Measurements from ENCODE around the gene FUBP3.

FUBP3 gene

DNA sequence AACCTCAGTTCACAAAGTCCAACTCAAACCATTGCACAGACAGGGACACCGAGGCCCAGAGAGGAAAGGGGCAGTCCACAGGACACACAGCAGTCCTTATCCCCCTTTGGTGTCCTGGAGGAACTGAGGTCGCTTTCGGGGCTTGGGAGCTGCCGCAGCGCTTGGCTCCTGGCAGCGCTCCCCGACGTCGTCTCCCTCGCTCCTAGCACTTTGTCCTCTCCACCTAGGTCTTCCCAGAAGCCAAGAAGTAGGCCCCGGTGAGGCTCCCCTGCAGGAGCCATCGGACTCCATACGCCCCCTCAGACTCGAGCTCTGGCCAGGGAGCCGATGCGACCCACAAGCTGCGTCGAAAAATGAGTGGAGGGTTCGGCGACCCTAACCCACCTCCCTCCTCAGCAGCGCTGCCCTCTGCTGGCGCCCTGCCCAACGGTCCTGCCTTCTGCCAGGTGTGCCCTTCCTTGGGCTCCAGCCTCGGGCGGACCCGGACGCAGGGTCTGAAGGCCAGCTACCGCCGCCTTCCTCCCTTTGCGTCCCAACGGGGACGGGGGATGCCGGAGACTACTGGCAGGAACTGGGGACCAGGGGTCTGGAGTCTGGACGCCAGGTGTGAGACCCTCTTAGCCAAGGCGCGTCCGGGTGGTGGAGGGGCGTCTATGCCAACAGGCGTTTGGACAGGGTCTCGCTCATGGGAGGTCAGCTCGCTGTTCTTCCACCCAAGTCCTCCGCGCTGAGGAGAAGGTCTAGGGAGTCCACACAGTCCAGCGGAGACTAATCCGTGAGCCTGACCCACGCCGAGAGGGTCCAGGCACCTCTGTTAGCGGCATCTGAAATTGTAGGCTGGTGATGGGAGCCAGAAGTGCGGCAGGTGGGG lies 83.0 kb downstream of the FUBP3 start:
- no peak for DNase-seq (ENCODE audit: low read depth in 2 of 2)

DNA sequence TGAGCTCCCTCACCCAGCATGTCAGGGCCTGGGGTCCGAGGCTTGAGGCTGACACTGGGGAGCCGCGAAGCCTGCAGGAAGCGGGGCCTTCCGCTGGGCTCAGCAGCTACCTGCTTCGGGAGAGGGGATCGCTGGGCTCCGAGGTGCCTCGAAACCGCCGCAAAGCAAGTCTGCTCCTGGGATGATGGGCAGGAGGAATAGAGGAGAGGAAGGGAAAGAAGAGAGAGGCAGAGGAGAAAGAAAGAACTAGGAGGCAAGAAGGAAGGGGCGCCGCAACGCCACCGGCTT lies 83.5 kb downstream of the FUBP3 start:
- DNase-seq (ENCODE audit: low read depth in 2 of 2) = no peak

DNA sequence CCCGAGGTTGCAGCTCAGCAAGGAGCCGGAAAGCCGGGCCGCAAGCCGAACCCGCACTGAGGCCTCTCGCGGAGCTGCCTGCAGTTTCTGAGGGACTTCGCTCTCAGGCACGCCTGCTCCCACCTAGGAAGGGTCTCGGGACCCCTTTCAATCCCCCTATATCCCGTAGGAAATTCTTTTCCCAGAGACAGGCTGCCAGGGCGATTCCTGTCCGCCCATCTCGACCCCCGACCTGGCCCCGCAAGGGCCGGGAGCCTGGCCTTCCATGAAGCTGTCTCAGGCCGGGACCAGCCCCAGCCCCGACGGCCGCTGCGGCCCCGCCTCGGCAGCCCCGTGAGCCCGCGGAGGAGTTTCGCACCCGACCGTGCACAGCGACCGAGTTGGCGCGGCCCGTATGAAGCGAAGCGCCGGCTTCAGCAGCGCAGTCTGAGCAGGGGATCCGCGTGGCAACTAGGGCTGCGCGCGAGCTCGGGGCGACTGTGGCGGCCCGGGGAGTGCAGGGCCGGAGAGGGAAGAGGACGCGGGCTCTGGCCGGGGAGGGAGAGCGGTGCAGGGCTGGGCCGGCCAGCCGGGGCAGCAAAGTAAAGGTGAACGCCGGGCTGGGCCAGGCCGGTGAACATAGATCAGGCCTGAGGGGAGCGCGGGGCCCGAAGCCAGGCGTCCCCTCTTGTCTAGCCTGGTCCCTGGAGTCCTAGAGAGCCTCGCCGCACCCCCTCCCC lies 84.0 kb downstream of the FUBP3 start:
- DNase-seq (ENCODE audit: low read depth in 2 of 2) = no peak

DNA sequence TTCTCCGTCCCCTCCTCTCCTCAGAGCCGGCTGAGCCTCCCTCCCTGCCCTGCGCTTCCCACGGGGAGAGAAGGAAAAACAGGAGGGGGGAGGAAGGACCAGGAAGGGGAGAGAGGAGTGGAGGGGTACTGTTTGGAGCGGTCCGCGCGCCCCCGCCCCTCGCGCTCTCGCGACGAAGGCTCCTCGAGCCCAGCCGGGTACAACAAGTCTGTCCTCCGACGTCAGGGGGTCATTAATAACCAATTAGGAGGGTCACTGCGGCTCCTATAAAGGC lies 84.5 kb downstream of the FUBP3 start:
- no peak for DNase-seq (ENCODE audit: low read depth in 2 of 2)

DNA sequence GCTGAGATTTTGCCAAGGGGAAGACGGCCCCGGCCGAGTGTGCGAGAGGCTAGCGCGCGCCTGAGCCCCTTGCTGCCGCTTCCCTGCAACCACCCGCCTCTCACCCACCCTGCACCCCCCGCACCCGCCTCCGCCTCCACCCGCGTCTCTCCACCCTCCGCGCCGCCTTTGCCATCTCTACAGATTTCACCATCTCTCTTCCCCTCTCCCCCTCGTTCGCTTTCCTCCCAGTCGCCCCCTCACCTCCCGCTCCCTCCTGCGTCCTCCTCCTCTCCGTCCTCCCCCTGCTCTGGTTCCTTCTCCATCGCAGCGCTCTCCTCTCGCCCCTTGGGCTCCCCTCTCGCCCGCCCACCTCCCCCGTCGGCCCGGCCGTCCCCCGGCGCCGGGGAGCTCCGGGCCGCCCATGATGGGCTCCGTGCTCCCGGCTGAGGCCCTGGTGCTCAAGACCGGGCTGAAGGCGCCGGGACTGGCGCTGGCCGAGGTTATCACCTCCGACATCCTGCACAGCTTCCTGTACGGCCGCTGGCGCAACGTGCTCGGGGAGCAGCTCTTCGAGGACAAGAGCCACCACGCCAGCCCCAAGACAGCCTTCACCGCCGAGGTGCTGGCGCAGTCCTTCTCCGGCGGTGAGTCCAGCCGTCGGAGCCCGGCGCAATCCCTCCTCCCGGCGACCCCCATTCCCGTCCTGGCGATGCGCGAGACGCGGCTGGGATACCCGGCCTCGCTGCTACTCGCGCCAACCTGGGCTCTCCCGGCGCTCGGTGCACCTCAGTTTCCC lies 85.1 kb downstream of the FUBP3 start, which contains the start of gene PRDM12:
Gene PRDM12 (plus strand): TSS at position 344 of the 778 bp plus-strand sequence. CDS start 60 bp downstream, at position 404.
- no peak for DNase-seq (ENCODE audit: low read depth in 2 of 2)

DNA sequence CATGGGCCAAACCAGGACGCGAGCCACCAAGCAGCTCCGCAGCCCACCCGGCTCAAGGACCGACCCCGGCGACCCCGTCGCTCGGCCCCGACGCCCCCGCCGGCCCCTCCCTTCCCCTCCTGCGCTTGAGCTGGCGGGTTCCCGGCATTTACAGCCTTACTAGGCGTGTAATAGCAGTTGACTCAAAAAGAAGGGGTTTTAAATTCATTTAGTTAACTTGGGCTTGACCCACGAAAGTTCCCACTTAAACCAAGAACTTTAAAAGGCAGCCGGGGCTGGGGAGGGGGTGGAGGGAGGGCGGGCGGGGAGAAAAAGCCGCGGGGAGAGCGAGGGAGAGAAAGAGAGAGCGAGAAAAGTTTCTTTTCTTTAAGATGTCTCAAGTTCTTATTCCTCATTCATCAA lies 85.7 kb downstream of the FUBP3 start:
- no peak for DNase-seq (ENCODE audit: low read depth in 2 of 2)

DNA sequence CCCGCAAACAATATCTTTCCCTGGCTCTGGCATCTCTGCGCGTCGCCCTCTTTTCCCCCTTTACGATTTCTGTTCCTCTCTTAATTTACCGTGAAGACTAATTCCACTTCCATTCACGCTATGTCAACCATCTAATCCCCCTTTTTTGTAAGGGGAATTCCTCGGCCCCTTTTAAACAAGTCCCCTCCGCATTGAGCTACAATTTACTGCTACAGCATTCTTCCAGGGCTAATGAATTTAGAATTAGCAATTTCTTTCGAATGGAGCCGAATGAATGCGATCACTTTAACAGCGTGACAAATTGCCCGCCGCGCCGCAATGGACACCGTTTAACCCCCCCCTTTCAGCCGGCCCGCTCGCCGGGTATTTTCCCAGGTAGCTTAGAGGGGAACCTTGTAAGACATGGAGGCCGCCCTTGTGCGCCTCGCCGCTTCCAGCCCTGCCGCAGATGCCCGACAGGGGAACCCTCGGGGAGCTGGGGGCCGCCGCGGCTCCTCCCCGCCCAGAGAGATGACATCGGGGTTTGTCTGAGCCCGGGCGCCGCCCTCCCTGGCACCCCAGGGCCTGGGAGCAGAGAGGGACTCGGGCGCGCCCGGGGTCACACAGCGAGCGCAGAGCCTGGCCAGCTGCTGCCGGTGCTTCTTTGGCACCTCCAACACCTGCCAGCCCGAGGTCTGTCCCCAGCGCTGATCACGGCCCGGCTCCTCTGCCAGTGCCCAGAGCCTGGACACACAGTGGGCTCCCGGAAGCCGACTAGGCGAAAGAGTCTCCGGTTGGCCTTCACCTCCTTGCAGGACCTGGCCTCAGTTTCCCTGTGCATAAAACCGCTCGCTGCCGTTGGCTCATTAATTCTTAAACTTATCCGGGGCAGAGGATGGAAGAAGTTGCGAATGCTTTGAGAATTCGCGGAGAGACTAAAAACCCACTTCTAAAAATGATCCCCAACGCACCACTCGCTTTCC lies 86.3 kb downstream of the FUBP3 start:
- no peak for DNase-seq (ENCODE audit: low read depth in 2 of 2)

DNA sequence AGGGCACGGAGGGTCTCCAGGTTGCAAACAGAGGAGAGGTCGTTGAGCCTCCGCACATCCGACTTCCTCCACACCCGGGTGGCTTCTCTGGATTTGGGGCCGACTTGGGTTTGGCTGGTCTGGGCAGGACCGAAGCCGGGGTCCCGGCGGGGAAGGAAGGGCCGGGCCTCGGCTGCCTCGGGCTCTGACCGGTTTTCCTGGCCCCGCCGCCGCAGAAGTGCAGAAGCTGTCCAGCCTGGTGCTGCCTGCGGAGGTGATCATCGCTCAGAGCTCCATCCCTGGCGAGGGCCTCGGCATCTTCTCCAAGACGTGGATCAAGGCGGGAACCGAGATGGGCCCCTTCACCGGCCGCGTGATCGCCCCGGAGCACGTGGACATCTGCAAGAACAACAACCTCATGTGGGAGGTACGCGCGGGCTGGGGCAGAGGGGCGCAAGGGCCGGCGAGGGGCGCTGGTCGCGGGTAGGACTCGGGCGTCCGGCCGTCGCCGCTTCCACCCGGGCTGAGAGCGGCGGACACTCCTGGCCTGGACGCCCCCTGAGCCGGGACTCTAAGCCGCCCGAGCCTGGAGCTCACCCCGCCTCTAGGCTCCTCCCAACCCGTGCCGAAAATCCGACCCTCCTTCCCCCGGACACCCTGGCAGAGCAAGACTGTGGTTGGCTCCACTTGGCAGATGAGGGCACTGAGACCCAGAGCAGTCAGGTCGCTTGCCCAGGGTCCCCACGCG lies 87.2 kb downstream of the FUBP3 start:
- DNase-seq (ENCODE audit: low read depth in 2 of 2) = no peak

DNA sequence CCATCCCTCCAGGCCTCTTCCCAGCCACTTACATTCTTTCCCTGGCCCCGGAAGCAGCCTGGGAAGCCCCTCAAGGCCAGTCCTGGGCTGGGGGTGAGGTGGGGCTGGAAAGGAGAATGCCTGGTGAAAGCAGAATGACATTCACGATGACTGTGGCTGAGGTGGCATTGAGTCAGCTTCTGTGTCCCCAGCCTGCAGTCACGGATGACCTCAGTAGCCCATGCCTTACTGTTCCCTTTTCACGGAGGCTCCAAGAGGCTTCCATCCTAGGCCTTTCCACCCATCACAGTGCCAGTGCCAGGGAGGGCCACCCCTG lies 87.7 kb downstream of the FUBP3 start:
- DNase-seq (ENCODE audit: low read depth in 2 of 2) = no peak

DNA sequence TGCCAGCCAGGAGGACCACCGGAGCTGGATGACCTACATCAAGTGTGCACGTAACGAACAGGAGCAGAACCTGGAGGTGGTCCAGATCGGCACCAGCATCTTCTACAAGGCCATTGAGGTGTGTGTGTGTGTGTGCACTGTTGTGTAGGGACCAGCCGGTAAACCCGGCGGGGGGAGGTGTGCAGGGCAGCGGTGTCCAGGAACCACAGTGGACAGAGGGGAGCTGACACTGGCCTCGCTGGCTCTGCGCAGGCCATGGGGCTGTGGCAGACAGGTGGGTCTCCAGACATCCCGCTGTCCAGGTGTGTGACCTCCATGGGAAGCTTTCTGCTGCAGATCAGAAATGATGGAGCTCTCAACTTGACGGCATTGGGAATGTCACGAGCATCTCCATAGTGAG lies 88.8 kb downstream of the FUBP3 start:
- DNase-seq (ENCODE audit: low read depth in 2 of 2) = no peak

DNA sequence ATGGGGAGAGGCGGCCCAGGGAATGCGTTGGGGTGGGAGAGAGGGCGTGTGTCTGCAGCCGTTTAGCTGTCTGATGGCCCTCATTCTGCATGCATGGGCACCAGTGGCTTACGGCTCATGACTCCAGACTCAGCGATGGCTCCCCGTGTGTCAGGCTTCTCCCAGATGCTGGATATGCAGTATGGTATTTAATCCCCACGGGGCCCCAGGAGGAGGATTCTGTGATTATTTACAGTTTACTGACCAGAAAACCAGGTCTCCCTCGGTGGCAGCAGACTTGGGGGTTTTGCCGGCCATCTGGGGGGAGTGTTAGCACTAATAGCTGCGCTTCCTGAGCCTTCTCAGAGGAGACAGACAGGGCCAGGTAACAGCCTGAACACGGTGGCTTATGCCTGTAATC lies 89.3 kb downstream of the FUBP3 start:
- no peak for DNase-seq (ENCODE audit: low read depth in 2 of 2)

DNA sequence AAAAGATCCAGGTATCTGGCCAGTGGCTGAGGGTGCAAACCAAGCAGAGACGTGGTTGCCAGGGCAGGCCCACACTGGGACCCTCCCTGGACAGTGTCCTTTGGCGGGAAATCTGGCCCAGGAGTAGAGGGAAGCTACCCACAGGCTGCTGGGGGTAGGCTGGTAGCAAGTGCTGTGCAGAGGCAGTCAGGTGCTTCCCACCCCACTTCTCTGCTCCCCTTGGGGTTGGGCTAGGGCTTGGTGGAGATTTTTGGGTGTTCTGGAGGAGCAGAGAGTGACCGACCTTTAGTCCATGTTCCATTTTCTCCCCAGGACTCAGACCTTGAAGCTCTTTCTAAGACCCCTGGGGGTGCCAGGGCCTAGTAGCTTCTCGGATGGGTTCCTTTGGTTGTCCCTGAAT lies 90.6 kb downstream of the FUBP3 start:
- no peak for DNase-seq (ENCODE audit: low read depth in 2 of 2)

DNA sequence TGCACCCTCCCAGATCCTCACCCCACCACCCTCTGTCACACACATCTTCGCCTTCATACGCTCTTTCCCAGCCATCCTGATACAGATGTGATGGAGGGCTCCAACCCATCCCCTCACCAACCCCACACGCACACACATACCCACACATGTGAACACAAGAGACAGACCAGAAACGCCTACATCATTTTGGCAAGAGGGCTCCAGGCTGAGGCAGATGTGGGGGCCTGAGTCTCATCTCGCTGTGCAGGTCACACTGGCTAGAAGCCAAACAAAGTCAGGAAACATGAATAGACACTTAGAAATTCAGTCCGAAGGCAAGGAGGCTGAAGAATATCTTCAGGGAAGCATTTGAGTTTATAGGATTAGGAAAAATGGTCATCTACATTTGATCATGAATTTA lies 91.3 kb downstream of the FUBP3 start:
- no peak for DNase-seq (ENCODE audit: low read depth in 2 of 2)

DNA sequence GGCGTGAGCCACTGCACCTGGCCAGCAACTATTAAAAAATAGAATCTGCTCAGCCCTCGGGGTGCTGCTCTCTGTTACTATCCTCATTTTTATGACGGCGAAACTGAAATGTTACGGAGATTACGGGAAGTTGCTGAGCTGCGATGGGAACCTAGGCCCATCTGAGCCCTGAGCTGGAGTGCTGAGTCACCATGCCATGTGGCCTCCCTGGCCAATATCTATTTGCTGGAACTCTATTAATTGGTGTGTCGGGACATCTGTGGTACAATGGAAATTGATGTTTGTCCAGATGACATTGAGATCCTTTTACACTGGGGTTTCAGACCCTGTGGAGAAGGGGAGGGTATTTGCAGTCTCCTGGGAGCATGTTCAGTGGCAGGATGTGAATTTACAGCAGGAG lies 93.1 kb downstream of the FUBP3 start:
- no peak for DNase-seq (ENCODE audit: low read depth in 2 of 2)

DNA sequence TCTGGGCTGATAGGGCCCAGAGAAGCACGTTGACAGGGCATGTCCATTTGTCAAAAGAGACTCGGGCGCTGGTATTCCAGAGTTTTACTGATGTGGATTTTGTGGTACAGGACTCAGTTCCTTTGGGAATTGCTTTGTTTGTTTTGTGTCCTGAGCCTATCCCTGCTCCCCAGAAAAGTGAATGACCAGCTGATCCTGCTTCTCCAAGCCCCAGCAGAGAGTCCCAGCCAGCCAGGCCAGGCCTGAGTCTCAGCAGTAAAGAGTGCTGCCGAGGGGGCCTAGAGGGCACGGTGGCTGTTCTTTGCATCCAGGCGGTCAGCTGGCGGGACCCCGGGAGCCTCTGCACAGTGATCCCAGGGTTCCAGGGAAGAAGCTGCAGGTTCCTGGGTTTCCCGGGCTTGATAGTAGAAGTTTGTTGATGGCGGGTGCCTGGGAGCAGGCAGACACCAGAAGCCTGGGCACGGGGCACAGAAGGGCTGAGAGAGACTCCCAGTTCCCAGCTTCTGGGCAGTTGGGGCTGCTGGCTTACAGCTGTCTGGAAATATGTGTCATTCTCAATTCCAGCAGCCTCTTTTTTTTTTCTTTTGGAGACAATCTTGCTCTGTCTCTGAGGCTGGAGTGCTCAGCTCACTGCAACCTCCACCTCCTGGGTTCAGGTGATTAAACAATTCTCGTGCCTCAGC lies 93.7 kb downstream of the FUBP3 start:
- DNase-seq (ENCODE audit: low read depth in 2 of 2) = no peak

DNA sequence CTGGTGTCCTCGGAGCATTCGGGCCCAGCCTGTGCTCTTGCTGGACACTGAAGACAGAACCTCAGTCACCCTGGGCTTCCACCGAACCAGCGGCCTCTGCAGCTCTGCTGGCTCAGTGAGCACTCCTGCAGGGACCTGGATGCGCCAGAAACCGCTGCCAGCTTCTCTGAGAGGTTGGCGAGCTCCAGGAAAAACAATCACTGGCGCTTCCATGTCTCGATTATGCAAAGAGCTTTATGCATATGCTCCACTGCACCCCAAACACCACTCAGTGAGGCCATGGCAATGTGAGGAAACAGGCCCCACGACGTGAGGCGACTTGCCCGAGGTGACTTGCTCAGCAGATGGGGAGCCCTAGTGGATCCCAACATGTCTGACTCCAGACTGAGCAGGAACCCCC lies 96.0 kb downstream of the FUBP3 start:
- DNase-seq (ENCODE audit: low read depth in 2 of 2) = no peak

DNA sequence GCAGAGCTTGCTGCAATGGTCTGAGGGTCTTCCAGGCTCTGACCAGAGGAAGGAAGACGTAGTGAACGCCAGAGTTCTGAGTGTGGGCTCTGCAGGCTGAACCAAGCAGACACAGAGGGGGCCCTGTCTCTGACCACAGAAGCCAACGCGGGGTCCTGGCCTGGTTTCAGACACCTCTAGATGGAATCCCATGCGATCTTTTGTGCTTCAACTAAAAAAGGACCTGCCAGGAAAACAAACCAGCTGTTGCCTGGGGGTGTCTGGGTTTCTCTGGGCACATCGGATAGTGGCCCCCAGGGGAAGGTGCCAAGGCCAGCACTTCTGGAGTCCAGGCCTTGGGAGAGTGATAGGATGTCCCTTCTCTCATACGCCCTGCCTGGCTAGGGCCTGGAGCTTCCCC lies 97.9 kb downstream of the FUBP3 start:
- no peak for DNase-seq (ENCODE audit: low read depth in 2 of 2)

DNA sequence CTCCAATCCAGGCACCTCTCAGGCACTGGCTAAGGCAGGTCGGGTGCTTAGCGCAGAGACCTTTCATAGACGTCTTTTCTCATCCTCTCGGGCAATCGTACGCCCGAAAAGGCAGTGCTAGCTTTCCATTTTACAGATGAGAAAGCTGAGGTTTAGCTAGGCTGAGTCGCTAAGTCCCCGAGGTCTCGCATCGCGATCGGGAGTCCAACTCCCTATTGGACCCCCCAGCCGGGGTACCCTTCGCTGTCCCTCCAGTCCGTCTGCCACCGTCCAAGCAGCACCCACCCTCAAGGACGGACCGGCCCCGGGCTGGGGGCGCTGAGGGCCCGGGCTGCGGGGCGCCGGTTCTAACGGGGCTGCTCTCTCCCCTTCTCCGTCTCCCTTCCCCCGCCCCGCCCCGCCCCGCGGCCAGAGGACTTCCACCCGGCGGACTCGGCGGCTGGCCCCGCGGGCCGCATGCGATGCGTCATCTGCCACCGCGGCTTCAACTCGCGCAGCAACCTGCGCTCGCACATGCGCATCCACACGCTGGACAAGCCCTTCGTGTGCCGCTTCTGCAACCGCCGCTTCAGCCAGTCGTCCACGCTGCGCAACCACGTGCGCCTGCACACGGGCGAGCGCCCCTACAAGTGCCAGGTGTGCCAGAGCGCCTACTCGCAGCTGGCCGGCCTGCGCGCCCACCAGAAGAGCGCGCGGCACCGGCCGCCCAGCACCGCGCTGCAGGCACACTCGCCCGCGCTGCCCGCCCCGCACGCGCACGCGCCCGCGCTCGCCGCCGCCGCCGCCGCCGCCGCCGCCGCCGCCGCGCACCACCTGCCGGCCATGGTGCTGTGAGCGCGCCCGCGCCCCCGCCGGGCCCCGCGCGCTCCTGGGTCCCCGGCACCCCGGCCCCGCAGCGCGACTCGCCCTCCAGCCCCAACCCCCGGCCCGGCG lies 101.7 kb downstream of the FUBP3 start:
- DNase-seq (ENCODE audit: low read depth in 2 of 2) = peak; percentile 39 to 60

DNA sequence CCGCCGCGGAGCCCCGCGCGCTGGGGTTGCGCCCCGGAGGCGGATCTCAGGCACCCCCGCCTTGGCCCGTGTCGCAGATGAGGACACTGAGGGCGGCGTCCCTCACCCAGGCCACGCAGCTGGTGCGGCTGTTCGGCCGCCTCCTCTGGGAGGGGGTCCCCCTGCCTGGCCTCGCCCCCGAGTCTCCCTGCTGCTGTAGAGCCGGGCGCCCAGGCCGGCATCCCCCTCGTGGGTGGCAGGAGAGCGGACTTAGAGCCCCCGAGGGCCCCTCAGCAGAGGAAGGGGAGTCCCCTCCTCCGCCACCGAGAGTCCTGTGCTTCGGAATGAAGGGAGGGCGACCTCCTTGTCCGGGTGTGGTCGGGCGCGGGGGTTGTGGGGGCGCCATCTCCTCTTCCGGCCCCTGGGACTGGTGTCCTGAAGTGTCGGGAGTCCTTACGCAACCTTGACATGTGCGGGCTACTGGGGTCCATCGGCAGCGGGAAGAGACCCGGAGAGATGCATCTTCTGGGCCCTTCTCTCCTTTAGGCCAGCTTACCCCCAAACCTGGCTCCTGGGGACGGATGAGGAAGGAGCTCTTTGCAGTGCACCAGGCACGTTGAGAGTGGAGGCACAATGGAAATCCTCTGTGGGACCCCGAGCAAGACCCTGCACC lies 102.5 kb downstream of the FUBP3 start:
- DNase-seq (ENCODE audit: low read depth in 2 of 2) = no peak
